A673 (cell line): Measurements from ENCODE around the gene DNLZ. TPM values are rescaled to one million over a fixed set of nuclear protein-coding genes. Genes with fewer than 3 reads are reported as not detected.

ENCODE experiments used
- BruUV-seq: library from RNA; stranded (reverse); fragments of 400-500 nt; replicated peaks from 2 replicates; lab custom pipeline; 2021; lab: Mats Ljungman, UMichigan
- CTCF ChIA-PET: fragments of 300-600 bp; sonication (Branson Sonifier 250); formaldehyde crosslinking; loops from one replicate; lab custom pipeline; 2022; ENCODE audit warnings: antibody characterized with exemption; lab: Charles Lee
- POLR2A ChIA-PET: fragments of 300-600 bp; sonication (Branson Sonifier 250); formaldehyde crosslinking; loops from one replicate; lab custom pipeline; 2022; ENCODE audit warnings: antibody characterized with exemption; ENCODE audit not compliant: low non-redundant PET; lab: Charles Lee
- DNase-seq: peaks from one replicate; pipeline ENCODE4 v3.0.0-alpha.2; 2015; ENCODE audit warnings: low spot score
- H3K27ac ChIP-seq: fragments of 200-600 bp; sonication (generic); 2 replicates; pipeline ENCODE4 v1.5.1; 2016; ENCODE audit warnings: mixed run types, low read depth, mild to moderate bottlenecking, mixed read lengths, antibody characterized with exemption, low read length; ENCODE audit not compliant: poor library complexity, severe bottlenecking
- H3K27me3 ChIP-seq: fragments of 200-600 bp; sonication (generic); replicated peaks from 2 replicates; pipeline ENCODE4 v1.6.1; 2017; ENCODE audit warnings: mixed run types, low read depth, mild to moderate bottlenecking, mixed read lengths, antibody characterized with exemption, low read length; ENCODE audit not compliant: insufficient read depth, poor library complexity
- H3K36me3 ChIP-seq: fragments of 200-600 bp; sonication (generic); 2 replicates; pipeline ENCODE4 v1.6.1; 2016; ENCODE audit warnings: mixed run types, mild to moderate bottlenecking, mixed read lengths, antibody characterized with exemption, low read length; ENCODE audit not compliant: insufficient read depth, poor library complexity, severe bottlenecking
- H3K4me1 ChIP-seq: fragments of 200-600 bp; sonication (generic); 2 replicates; pipeline ENCODE4 v1.6.1; 2017; ENCODE audit warnings: mixed run types, mild to moderate bottlenecking, mixed read lengths, antibody characterized with exemption, low read length; ENCODE audit not compliant: insufficient read depth, poor library complexity, severe bottlenecking
- H3K4me3 ChIP-seq: fragments of 200-600 bp; sonication (generic); 2 replicates; pipeline ENCODE4 v1.5.1; 2016; ENCODE audit warnings: low read depth, mixed run types, mild to moderate bottlenecking, mixed read lengths, low read length; ENCODE audit not compliant: poor library complexity, severe bottlenecking
- H3K9me3 ChIP-seq: fragments of 200-600 bp; sonication (generic); 2 replicates; pipeline ENCODE4 v1.6.1; 2016; ENCODE audit warnings: mixed run types, low read depth, mild to moderate bottlenecking, mixed read lengths, antibody characterized with exemption, low read length; ENCODE audit not compliant: poor library complexity, severe bottlenecking
- CTCF ChIP-seq: fragments of 300-800, 200-600 bp; sonication (generic); conservative IDR thresholded peaks from 2 replicates; pipeline ENCODE4 v1.5.1; 2017; ENCODE audit warnings: low read depth, mild to moderate bottlenecking, antibody characterized with exemption, low read length, moderate library complexity, mixed read lengths
- EZH2 ChIP-seq: fragments of 200-600 bp; sonication (generic); IDR thresholded peaks from 2 replicates; pipeline ENCODE4 v1.6.1; 2017; ENCODE audit warnings: borderline replicate concordance, low read depth, mild to moderate bottlenecking, mixed read lengths, antibody characterized with exemption, low read length; ENCODE audit not compliant: poor library complexity, severe bottlenecking
- intact Hi-C: fragments of 100-400 bp; cut with micrococcal nuclease; formaldehyde crosslinking; loops from one replicate; pipeline ENCODE4 v1.10.0; 2022; ENCODE audit not compliant: unreplicated experiment
- total RNA-seq: library from RNA; stranded (reverse); gene quantifications from 2 replicates; pipeline ENCODE4 v1.2.3, GENCODE V29; 2021

The DNLZ gene
- total RNA-seq, 1 experiment from 2014 or later: 37.3 TPM

GRCh38 chr9:136364942-136365774, 1.6 kb upstream of the DNLZ start:
- BruUV-seq: no TSS peak
- no peaks in the 10 kb centered on the region for H3K27me3 ChIP-seq
- ChIA-PET POLR2A (no interaction called here), CTCF (no interaction called here)
- peaks cover 5% of the 10 kb centered on the region for H3K4me1 ChIP-seq
- H3K27ac ChIP-seq: no peak overlapping the region
- H3K36me3 ChIP-seq: no peaks in the 10 kb centered on the region
- no peak for TF ChIP-seq CTCF
- TF ChIP-seq EZH2: no peak
- intact Hi-C loops: no loop called here
- no peak overlapping the region for H3K4me3 ChIP-seq
- no peaks in the 10 kb centered on the region for H3K9me3 ChIP-seq
- DNase-seq: no peak

- CTCF ChIA-PET: interaction anchor here (1.3 kb wide), 1 partner anchor 52 kb away, joined by 3 read pairs; no protein-coding TSS in a partner anchor
- intact Hi-C loops: no loop called here
- Histone ChIP-seq H3K27me3 (no peaks in the 10 kb centered on the region), H3K9me3 (no peaks in the 10 kb centered on the region), H3K36me3 (no peaks in the 10 kb centered on the region), H3K4me3 (peak overlapping the region; percentile 97), H3K4me1 (peaks cover 5% of the 10 kb centered on the region), H3K27ac (no peak overlapping the region)
- POLR2A ChIA-PET: no interaction called here
- BruUV-seq: TSS peak; percentile 44
- TF ChIP-seq CTCF (no peak), EZH2 (no peak)
- no peak for DNase-seq
Measured at GRCh38 chr9:136363949-136364748, 605 bp upstream of the DNLZ start.

- TF ChIP-seq EZH2 (no peak), CTCF (no peak)
- ChIA-PET POLR2A (interaction anchor here (0.5 to 0.6 kb wide), 3 partner anchors 159 to 1005 kb away, joined by 3 to 4 read pairs (median 4); no protein-coding TSS in a partner anchor), CTCF (interaction anchor here (0.6 to 1.3 kb wide), 2 partner anchors 45 to 50 kb away, joined by 3 read pairs; no protein-coding TSS in a partner anchor)
- Histone ChIP-seq H3K4me3 (no peak overlapping the region), H3K27me3 (no peaks in the 10 kb centered on the region), H3K4me1 (peaks cover 5% of the 10 kb centered on the region), H3K9me3 (no peaks in the 10 kb centered on the region), H3K36me3 (no peaks in the 10 kb centered on the region), H3K27ac (no peak overlapping the region)
- intact Hi-C loops: no loop called here
- no peak for DNase-seq
- no TSS peak for BruUV-seq
Measured at GRCh38 chr9:136362450-136362784, 1.1 kb downstream of the DNLZ start.
